HG02798 (cell line): Measurements from ENCODE around the gene PKDCC.
"Not testable (repeated sequence)": the region's sequence is repeated elsewhere in the genome, so short reads cannot be mapped to it uniquely, and the experiment has no call there.

ENCODE experiments used
- ATAC-seq: cut with Tn5 transposase; IDR thresholded peaks from one replicate; pipeline ENCODE4 v1.9.1; 2021; ENCODE audit warnings: mild to moderate bottlenecking; ENCODE audit not compliant: unreplicated experiment, poor library complexity

Gene PKDCC

GRCh38 chr2:42029639-42030199 is 18.1 kb upstream of the PKDCC start:
- ATAC-seq: peak; percentile 37

DNA sequence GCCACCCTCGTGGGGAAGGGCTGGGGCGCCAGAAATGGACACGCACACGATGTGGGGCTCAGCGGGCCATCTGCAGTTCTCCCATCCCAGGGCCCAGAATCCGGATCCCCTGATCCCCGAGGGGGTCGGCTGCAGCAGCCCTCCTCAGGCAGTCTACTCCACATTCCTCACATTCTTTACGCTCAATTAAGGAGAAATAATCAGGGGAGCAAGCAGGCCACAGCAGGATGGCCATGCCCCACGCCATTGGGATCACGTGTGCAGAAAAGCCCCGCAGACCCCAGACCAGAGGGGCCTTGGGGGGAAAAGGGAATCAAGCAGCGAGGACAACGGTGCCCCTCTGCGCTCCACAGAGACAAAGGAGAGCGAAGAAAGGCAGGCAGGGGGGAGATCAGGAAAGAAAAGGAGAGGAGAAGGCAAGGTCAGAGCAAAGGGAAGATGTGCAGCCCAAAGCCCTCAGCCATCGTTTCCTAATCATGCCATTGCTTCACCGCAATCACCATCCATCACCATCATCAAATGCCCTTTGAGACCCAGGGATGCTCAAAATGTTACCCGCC is 17.5 kb upstream of the PKDCC start:
- no peak for ATAC-seq

DNA sequence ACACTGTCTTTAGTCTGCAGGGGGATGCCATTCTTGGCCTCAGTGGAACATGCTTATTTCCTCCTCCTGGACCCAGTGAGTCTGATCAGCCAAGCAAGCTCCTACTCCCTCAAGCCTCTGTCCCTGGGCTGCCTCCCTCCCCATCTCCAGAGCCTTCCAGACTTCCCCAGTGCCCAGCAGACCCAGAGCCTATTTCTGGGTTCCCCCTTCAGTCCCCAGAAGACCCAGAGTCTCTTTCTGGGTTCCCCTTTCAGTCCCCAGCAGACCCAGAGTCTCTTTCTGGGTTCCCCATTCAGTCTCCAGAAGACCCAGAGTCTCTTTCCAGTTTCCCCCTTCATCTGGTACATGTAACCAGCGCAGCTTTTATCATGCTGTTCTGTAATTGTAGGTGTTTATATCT is 17.0 kb upstream of the PKDCC start:
- ATAC-seq: no peak

DNA sequence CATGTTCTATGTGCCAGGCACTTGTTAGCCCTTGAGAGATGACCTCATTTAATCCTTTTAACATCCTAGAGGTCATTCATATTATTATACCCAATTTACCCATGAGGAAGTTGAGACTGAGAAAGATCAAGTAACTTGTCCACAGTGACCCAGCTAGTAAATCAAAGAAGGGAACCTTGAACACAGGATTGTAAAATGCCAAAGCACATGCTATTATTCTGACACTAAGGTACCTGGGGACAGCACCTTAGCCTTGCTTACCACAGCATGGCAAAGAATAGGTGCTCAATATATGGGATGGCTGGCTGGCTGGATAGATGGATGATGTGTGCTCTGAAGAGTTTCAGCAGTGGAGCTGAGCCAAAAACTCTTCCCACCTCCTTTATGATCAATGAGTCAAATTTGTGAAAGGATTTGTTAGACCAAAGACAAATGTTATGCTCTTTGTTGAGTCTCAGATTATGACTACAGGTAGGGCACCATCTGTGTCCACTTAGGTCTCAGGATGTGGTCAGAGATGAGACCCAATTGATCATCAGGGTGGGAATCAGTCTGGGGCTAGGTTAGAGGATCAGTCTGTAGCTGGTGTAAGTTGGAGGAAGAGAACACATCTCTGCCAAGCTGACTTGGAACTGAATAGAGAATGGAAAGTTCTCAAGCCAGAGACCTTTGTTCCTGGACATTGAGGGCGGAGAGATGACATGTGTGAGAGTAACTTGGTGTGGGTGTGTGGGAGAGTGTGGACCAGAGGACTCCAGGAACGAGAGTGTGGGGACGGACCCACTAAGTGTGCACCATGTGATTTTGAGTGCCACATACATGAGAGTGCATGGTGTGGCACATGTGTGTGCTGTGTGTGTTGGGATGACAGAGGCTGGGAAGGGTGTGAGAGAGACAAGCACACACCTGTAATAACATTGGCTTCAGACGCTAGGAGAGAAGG is 16.3 kb upstream of the PKDCC start:
- no peak for ATAC-seq

DNA sequence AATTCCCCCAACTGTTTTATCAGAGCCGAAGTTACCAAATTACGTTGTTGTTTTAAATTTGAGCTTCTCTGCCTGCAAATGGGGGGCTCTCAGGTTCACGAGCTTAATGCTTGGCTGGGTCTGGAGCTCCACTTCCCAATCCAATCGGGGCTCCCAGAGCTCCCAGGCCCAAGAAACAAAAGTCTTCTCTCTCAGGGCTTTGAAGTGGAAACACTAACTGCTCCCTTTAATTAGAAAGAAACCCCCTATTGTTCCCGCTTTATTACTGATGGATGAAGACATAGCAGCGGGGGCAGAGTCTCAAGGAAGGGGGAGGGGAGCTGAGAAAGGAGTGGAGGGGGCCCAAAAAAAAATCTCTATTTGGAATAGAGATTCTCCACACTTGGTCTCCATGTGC is 15.6 kb upstream of the PKDCC start:
- ATAC-seq: no peak

DNA sequence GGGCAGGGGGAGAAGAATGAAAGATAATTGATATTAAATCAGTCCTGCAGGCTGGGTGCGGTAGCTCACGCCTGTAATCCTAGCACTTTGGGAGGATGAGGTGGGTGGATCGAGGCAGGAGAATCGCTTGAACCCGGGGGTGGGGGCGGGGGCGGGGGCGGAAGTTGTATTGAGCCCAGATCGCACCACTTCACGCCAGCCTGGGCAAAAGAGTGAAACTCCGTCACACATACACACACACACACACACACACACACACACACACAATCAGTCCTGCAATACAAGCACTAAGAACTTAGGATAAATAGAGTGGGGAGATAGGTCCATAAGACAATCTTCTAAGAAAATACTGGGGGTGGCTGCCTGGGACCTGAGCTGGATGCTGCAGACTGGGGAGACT is 15.1 kb upstream of the PKDCC start:
- ATAC-seq: no peak

DNA sequence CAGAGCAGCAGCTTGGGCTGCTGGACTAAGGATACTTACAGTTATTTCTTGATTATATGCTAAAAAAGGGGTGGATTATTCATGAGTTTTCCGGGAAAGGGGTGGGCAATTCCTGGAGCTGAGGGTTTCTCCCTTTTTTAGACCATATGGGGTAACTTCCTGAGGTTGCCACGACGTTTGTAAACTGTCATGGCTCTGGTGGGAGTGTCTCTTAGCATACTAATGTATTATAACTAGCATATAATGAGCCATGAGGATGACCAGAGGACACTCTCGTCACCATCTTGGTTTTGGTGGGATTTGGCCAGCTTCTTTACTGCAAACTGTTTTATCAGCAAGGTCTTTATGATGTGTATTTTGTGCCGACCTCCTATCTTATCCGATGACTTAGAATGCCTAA is 13.7 kb upstream of the PKDCC start:
- not testable (repeated sequence) for ATAC-seq

DNA sequence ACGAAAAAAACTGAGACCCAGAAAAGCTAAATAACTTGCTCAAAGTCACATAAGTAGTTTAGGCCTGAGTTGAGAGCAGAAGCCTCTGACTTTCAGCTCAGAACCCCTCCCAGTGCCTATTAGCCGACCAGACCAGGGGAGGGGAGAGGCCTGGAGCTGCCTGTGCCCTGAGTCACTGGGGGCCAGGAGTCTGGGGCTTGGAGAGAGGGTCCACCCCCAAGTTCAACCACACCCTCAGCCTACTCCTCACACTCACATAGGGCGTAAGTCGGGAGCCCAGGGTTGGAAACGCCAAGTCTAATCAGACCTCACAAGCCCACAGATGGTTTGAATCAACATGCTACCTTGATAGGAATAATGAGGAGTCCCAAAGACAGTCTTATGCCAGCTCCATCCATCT is 12.6 kb upstream of the PKDCC start:
- ATAC-seq: no peak

DNA sequence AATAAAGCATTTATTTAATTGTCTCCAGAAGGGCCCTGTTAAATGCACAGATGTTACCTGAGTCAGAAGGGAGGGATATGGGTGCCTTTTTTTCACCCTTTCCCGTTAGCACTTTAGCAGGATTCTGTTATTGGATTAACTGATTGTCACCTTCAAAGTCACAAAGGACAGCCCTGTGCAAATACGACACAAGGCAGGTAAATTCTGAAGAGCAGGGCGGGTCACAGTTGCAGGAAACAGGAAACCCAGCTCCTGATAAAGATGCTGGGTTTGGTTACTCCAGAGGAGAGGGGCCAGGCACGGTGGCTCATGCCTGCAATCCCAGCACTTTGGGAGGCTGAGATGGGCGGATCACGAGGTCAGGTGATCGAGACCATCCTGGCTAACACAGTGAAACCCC is 11.4 kb upstream of the PKDCC start:
- no peak for ATAC-seq

GRCh38 chr2:42036940-42037339 is 10.9 kb upstream of the PKDCC start:
- no peak for ATAC-seq

GRCh38 chr2:42040643-42041278 is 7.1 kb upstream of the PKDCC start:
- no peak for ATAC-seq

DNA sequence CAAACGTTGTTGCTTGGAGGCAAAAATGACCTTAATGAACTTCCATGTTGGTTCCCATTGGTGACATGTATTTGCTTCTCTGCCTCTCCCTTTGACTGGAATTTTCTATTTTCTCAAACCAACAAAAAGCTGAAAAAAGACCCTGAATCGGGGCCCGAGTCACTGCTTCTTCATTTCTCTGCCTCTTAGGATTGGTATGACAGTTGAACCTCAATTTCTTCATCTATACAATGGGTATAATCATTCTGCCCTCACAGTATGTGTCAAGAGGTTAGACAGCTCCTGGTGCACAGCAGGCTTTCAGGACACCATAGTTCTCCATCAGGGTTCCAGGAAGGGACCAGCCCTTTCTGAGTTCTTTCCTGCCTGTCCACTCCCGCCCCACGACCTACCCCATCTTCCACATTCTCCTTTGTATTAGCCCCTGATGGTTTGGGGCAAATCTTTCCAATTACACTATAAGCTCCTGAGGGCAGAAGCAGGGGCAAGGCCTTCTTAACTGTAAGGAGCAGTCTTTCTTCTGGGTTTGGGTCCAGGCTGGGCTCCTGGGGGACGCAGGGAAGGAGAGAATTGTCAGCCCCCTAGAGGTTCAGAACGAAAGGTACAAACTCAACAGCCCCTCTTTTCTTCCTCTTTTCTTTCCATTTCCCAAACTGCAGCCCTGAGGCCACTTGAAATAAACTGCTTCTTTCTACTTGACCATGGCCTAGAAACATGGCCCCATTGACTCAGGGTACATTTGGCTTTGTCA is 6.3 kb upstream of the PKDCC start:
- no peak for ATAC-seq

DNA sequence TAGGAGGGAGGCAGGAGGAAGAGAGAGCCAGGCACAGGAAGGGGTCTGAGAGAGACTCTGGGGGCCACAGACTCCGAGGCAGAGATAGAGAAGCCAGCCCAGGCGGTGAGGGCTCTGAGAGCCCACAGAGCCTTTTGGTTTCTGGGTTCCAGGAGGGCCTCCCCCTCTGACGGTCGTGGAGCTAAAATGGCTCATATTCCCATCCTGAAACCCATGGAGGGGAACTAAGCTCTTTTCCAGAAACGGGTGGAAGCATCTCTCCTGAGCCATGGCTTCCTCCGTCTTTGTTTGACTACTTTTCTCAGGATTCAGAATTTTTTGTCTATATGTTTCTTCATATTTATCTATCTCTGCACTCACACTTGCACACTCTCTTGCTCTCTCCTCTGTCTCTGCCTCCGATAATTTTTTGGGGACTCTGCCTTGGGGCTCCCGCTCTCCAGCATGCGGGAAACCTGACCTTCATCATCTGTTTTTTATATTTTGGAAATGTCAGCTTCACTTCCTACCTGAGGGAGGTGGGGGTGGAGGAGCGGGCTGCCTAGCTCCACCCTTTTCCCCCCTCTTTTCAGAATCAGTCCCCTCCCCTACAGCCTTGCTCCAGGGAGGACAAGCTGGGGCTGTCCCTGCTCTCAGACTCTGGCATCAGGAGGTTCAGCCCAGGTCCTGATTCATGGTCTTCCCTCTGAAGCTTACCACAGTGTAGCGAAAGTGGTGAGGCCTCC is 5.0 kb upstream of the PKDCC start:
- ATAC-seq: no peak

- ATAC-seq: no peak
Measured at GRCh38 chr2:42043789-42044394, 3.9 kb upstream of the PKDCC start.

DNA sequence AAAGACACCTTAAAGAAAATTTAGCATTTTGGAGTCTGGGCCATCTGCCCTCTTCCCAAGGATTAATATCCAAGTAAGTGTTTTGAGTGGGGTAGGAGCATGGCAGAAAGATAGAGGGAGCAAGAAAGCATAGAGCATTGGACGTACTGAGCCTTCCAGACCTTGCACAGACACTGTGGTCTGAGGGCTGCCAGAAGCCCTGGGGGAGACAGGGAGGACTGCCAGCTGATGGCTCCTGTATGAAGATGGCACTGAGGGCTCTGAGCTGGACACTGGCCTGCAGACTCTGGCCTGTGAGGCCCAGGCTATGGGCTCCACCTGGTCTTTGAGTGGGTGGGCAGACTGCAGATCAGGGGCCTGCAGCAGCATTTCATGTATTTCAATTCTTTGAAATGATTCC is 2.9 kb upstream of the PKDCC start:
- ATAC-seq: no peak

GRCh38 chr2:42045352-42045751 is 2.5 kb upstream of the PKDCC start:
- ATAC-seq: no peak

- no peak for ATAC-seq
Measured at GRCh38 chr2:42045848-42046748, 1.7 kb upstream of the PKDCC start.

DNA sequence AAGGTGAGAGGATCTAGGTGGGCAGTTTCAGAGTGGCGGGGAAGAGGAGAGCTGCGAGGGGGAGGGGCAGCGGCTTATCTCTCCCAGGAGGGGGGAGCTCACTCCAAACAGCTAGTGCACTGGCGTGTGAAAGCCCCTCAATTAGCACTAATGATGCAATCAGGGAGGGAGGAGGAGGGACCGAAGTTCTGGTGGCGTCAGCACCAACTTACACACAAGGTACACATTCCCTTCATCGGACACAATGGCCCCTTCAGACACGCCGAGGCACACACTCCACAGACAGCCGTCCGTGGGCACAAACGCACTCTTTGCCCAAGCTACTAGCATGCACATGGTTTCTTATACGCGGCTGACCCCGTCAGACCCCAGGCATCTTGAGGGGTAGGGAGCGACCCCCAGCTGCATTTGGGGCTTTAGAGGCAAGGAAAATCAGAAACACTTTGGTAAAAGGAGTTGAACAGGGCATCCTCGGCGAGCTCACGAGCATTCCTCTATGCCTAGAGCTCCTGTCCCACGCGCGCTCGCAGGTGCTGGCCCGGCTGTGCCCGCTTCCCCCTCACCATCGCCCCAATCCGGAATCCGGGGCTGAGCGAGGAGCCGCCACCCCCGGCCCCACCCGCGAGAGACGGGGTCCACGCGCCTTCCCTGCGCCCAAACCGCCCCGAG is 868 bp upstream of the PKDCC start:
- ATAC-seq: no peak
